HG03064 (cell line): ENCODE results near the gene ELL2.

ENCODE experiments used
- ATAC-seq: cut with Tn5 transposase; IDR thresholded peaks from one replicate; pipeline ENCODE4 v1.9.1; 2021; ENCODE audit warnings: low read depth; ENCODE audit not compliant: unreplicated experiment

Gene ELL2

GRCh38 chr5:95887977-95888376 lies 73.7 kb downstream of the ELL2 start:
- no peak for ATAC-seq

GRCh38 chr5:95886340-95887044 lies 75.2 kb downstream of the ELL2 start:
- no peak for ATAC-seq

- ATAC-seq, result no peak
Observed at GRCh38 chr5:95884511-95884910, 77.1 kb downstream of the ELL2 start.

- ATAC-seq, result peak; percentile 70
Observed at GRCh38 chr5:95884017-95884325, 77.7 kb downstream of the ELL2 start.

- peak; percentile 54 for ATAC-seq
Observed at GRCh38 chr5:95883185-95884016, 78.2 kb downstream of the ELL2 start.

- ATAC-seq, result no peak
Observed at GRCh38 chr5:95881833-95882232, 79.8 kb downstream of the ELL2 start.

- ATAC-seq, result no peak
Observed at GRCh38 chr5:95880081-95880926, 81.3 kb downstream of the ELL2 start.

GRCh38 chr5:95879661-95880060 lies 82.0 kb downstream of the ELL2 start:
- no peak for ATAC-seq

GRCh38 chr5:95878417-95879323 lies 83.0 kb downstream of the ELL2 start:
- ATAC-seq, result no peak

GRCh38 chr5:95876782-95877181 lies 84.9 kb downstream of the ELL2 start:
- ATAC-seq, result no peak

- no peak for ATAC-seq
Observed at GRCh38 chr5:95874246-95874645, 87.4 kb downstream of the ELL2 start.

- ATAC-seq, result no peak
Observed at GRCh38 chr5:95873351-95873750, 88.3 kb downstream of the ELL2 start.

- no peak for ATAC-seq
Observed at GRCh38 chr5:95872346-95873268, 89.0 kb downstream of the ELL2 start.

- no peak for ATAC-seq
Observed at GRCh38 chr5:95871146-95871806, 90.4 kb downstream of the ELL2 start.

GRCh38 chr5:95870105-95870672 lies 91.5 kb downstream of the ELL2 start:
- ATAC-seq, result peak; percentile 59

- ATAC-seq, result peak; percentile 67
Observed at GRCh38 chr5:95869173-95869855, 92.3 kb downstream of the ELL2 start.

GRCh38 chr5:95868136-95868535 lies 93.5 kb downstream of the ELL2 start:
- ATAC-seq, result no peak
